ENCODE data around the gene CLCN2.

CLCN2 gene

DNA sequence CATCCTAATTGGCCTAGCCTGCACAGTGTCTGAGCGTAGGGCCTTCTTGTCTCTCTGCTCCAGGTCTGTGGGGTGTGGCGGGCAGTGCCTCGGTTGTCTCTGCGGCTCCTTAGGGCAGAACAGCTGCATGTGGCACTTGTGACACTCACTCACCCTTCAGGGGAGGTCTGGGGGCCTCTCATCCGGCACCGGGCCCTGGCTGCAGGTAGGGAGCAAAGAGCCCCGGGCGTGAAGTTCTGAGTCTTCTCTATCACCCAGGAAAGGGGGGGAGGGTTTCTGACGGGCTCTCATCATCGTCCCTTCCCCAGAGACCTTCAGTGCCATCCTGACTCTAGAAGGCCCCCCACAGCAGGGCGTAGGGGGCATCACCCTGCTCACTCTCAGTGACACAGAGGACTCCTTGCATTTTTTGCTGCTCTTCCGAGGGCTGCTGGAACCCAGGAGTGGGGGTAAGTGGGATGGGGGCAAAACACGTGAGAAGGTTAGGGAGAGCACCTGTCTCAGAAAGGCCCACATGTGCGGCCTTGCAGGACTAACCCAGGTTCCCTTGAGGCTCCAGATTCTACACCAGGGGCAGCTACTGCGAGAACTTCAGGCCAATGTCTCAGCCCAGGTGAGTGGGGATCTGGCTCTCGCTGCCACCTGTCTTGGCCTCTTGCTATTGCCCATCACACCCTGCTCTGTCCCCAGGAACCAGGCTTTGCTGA is 21.1 kb upstream of the CLCN2 start:
- Mint-ChIP-seq H3K36me3 (ENCODE audit: low read depth) (no peaks in the 10 kb centered on the region), H3K4me3 (no peak overlapping the region), H3K9me3 (no peaks in the 10 kb centered on the region), H3K4me1 (peaks cover 20% of the 10 kb centered on the region), H3K27me3 (ENCODE audit: low read depth, poor library complexity) (peaks cover 40% of the 10 kb centered on the region), H3K27ac (no peak overlapping the region)
- no peak for DNase-seq
- TF ChIP-seq CTCF (IDR thresholded peaks at IDR 0.05) = no peak

DNA sequence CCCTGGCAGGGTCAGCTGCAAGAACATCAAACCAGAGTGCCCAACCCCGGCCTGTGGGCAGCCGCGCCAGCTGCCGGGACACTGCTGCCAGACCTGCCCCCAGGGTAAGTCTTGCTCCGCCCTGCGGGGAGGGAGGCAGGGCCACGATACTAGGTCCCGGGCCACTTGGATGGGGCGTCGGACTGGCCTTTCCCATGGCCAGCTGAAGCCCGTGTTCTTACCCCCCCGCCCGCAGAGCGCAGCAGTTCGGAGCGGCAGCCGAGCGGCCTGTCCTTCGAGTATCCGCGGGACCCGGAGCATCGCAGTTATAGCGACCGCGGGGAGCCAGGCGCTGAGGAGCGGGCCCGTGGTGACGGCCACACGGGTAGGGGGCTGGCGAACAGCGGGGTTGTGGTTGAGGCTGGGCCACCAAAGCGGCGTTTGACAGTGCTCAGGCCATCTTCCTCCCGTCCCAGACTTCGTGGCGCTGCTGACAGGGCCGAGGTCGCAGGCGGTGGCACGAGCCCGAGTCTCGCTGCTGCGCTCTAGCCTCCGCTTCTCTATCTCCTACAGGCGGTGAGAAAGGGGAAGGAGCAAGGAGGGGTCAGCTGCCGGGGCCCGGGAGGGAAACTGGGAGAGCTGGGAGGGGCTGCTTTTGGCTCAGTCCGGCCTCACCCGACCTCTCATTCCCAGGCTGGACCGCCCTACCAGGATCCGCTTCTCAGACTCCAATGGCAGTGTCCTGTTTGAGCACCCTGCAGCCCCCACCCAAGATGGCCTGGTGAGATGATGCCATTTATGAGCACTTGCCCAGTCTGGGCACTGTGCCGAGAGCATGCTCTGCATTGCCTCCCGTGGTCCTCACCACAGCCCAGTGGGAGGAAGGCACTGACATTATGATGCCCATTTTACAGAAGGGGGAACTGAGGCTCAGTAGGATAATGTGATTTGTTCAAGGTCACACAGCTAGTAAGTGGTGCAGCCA is 20.1 kb upstream of the CLCN2 start:
- H3K9me3 Mint-ChIP-seq = no peaks in the 10 kb centered on the region
- DNase-seq = peak; percentile 47
- peaks cover 43% of the 10 kb centered on the region for H3K27me3 Mint-ChIP-seq (ENCODE audit: low read depth, poor library complexity)
- peaks cover 30% of the 10 kb centered on the region for H3K4me1 Mint-ChIP-seq
- peak overlapping the region; percentile 78 for H3K4me3 Mint-ChIP-seq
- H3K27ac Mint-ChIP-seq = no peak overlapping the region
- TF ChIP-seq CTCF (IDR thresholded peaks at IDR 0.05) = no peak
- H3K36me3 Mint-ChIP-seq (ENCODE audit: low read depth) = no peaks in the 10 kb centered on the region

- no peak for DNase-seq
- no peaks in the 10 kb centered on the region for H3K36me3 Mint-ChIP-seq (ENCODE audit: low read depth)
- peaks cover 36% of the 10 kb centered on the region for H3K4me1 Mint-ChIP-seq
- H3K27me3 Mint-ChIP-seq (ENCODE audit: low read depth, poor library complexity) = peaks cover 47% of the 10 kb centered on the region
- H3K4me3 Mint-ChIP-seq = peak overlapping the region; percentile 78
- H3K9me3 Mint-ChIP-seq = no peaks in the 10 kb centered on the region
- H3K27ac Mint-ChIP-seq = no peak overlapping the region
- TF ChIP-seq CTCF (IDR thresholded peaks at IDR 0.05) = no peak
Measured at GRCh38 chr3:184380627-184381260, 19.3 kb upstream of the CLCN2 start.

- peak; percentile 81 for DNase-seq
- Mint-ChIP-seq H3K4me1 (peaks cover 39% of the 10 kb centered on the region), H3K4me3 (no peak overlapping the region), H3K9me3 (no peaks in the 10 kb centered on the region), H3K36me3 (ENCODE audit: low read depth) (peaks cover 2% of the 10 kb centered on the region), H3K27me3 (ENCODE audit: low read depth, poor library complexity) (peaks cover 51% of the 10 kb centered on the region), H3K27ac (no peak overlapping the region)
- TF ChIP-seq CTCF (IDR thresholded peaks at IDR 0.05) = no peak
Measured at GRCh38 chr3:184380185-184380626, 18.8 kb upstream of the CLCN2 start.

DNA sequence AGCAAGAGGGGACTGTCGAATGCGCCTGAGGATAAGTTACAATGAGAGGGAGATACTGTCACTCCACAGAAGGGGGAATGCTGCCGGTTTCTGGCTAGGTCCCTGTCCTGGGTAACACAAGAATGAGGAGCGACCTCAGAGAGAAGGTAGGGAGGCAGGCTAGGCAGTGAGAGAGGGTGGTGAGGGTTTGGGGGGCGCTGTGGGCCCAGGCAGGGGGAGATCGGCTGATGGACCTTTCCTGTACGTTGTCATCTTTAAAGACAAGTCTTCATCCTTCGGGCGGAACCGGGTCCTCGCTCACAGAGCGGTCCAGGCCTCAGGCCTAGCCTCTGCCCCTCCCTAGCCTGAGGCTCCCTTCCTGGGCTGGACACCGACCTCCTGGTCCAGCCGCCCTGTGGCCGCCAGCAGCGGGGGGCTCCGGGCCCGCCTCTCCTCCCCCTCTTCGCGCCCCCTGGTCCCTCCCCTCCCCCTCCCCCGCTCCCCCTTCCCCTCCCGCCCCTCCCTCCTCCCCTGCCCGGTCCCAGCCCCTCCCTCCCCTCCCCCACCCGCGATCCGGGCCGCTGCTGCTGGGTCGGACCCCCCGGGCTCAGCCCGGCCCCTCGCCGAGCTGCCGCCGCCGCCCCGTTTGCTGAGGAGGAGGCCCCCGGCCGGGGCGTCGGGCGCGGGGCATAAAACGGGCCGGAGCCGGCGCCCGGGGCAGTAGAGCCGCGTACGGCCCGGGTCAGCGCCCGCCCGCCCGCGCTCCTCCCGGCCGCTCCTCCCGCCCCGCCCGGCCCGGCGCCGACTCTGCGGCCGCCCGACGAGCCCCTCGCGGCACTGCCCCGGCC is 18.2 kb upstream of the CLCN2 start, which contains the start of gene CHRD:
Gene CHRD (plus strand): TSS at position 697 of the 827 bp plus-strand sequence. CDS start 265 bp downstream, outside the sequence.
- DNase-seq = peak; percentile 51

More for the DNA sequence above, 18.2 kb upstream of the CLCN2 start, which contains the start of gene CHRD:
- peaks cover 7% of the 10 kb centered on the region for H3K36me3 Mint-ChIP-seq (ENCODE audit: low read depth)
- no peak for TF ChIP-seq CTCF (IDR thresholded peaks at IDR 0.05)
- no peaks in the 10 kb centered on the region for H3K9me3 Mint-ChIP-seq
- H3K4me3 Mint-ChIP-seq = peak within 1 kb of the TSS; percentile 82
- peaks cover 39% of the 10 kb centered on the region for H3K4me1 Mint-ChIP-seq
- peaks cover 51% of the 10 kb centered on the region for H3K27me3 Mint-ChIP-seq (ENCODE audit: low read depth, poor library complexity)
- peak within 1 kb of the TSS; percentile 5 for H3K27ac Mint-ChIP-seq

All from nephron progenitor cell (in vitro differentiated cells).